ENCODE data around the gene XPO5.

XPO5 gene

GRCh38 chr6:43492673-43493072 is 83.2 kb downstream of the XPO5 start:
- no peak for DNase-seq (ENCODE audit: low read depth)
- no peak overlapping the region for H3K4me3 ChIP-seq (ENCODE audit: low read depth, low read length)
- TF ChIP-seq CTCF (IDR thresholded peaks at IDR 0.05; ENCODE audit: low read depth, low read length, missing control alignments): no peak

DNA sequence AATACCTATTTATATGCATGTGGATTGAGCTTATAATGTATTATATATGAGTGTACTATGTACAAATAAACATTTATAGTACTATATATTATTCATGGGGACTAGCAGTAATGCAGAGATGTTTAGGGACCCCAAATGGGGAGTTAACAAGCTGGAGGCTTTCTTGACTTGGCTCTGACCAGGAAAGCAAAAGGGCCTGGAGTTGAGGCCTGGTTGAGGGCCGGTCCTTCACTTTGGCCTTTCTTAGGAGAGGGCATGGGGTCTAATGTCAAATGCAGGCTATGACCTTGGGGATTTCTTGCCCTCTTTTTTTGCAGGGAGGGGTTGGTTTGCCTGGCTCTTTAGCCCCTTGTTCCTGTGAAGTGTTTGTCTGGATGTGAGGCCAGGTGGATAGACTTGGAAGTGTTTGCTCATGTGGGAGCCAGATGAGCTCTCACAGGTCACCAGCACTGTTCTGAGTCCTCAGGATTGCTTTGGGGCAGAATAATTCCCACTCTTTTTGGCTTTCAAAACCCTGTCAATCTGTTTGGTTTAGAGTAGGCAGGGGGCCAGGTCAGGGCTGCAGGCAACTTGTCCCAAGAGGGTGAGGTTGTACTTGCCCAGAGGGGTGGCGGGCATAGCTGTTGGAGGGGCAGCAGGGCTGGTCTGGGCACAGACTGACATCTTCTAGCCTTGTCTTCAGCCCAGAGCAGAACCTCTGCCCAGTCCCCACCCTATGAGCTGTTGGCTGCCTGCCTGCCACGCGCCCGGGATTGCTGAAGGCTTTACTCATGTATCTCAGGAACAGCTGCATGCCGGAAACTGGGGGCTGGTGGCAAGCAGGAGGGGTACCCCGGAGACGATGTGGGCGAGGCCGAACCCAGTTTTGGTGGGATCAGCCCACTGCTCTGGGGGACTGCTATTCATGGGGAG is 83.8 kb downstream of the XPO5 start:
- no peak for TF ChIP-seq CTCF (IDR thresholded peaks at IDR 0.05; ENCODE audit: low read depth, low read length, missing control alignments)
- H3K4me3 ChIP-seq (ENCODE audit: low read depth, low read length): no peak overlapping the region
- DNase-seq (ENCODE audit: low read depth): no peak

DNA sequence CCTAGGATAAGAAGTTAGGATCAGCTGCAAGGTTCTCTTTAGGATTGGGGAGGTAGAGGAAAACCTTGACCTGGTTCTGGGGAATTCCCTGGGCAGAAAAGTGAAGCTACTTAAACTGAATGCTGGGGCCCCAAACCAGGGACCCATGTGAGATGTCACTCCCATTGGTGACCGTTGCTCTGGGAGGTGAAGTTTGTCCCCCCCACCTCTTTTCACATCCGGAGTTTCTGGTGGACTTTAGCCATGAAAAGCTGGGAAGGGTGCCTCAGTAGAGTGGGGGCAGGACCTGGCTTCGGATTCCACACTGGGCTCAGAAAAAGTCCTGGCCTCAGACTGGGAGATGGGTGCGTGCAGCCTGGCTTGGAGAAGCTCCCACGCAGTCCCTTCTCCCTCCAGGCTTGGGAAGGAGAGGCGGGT is 85.3 kb downstream of the XPO5 start:
- no peak for DNase-seq (ENCODE audit: low read depth)
- no peak overlapping the region for H3K4me3 ChIP-seq (ENCODE audit: low read depth, low read length)
- no peak for TF ChIP-seq CTCF (IDR thresholded peaks at IDR 0.05; ENCODE audit: low read depth, low read length, missing control alignments)

GRCh38 chr6:43489277-43490072 is 86.4 kb downstream of the XPO5 start:
- DNase-seq (ENCODE audit: low read depth): no peak
- no peak for TF ChIP-seq CTCF (IDR thresholded peaks at IDR 0.05; ENCODE audit: low read depth, low read length, missing control alignments)
- no peak overlapping the region for H3K4me3 ChIP-seq (ENCODE audit: low read depth, low read length)

- H3K4me3 ChIP-seq (ENCODE audit: low read depth, low read length): no peak overlapping the region
- TF ChIP-seq CTCF (IDR thresholded peaks at IDR 0.05; ENCODE audit: low read depth, low read length, missing control alignments): no peak
- no peak for DNase-seq (ENCODE audit: low read depth)
Observed at GRCh38 chr6:43488667-43489276, 87.1 kb downstream of the XPO5 start.

DNA sequence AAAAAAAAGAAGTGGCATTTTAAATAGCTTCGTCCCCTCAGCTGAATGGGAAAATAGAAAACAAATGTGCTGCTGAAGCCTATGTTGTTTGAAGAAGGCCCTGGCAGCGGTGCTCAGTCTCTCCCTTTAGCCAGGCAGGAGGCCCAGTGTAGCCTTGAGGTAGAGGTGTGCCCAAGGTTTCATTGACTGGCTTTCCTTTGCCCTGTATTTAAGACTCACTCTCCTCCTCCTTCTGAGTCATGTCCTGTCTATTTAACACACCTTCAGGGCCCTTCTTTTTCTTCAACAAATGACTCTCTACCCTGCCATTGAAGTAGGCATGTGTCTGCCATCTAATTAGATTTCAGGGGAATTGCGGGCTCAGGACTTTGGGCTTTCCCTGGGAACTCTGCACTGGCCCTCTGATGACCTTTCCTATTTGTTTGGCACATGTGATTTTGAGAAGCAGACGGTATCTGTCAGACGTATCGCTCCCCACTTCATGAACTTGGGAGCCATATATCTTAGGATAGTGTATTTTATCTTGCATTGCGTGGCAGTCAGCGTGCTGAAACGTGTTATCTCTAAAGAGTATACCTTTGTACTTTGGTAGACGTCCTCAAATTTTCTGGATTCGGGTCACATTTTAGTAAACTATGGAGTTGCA is 94.1 kb downstream of the XPO5 start:
- no peak for DNase-seq (ENCODE audit: low read depth)
- H3K4me3 ChIP-seq (ENCODE audit: low read depth, low read length): no peak overlapping the region

More for the DNA sequence above, 94.1 kb downstream of the XPO5 start:
- TF ChIP-seq CTCF (IDR thresholded peaks at IDR 0.05; ENCODE audit: low read depth, low read length, missing control alignments): no peak

Measured in GM12864 (cell line).